Measurements from ENCODE around the gene CENPK.

The CENPK gene

GRCh38 chr5:65546141-65546540, 16.8 kb downstream of the CENPK start:
- no peak for TF ChIP-seq ZFX (IDR thresholded peaks at IDR 0.05; ENCODE audit: borderline replicate concordance)
- no peak for TF ChIP-seq CTCF (IDR thresholded peaks at IDR 0.05)
- H3K27ac ChIP-seq, result no peak overlapping the region

GRCh38 chr5:65544473-65544872, 18.5 kb downstream of the CENPK start:
- no peak for TF ChIP-seq CTCF (IDR thresholded peaks at IDR 0.05)
- TF ChIP-seq ZFX (IDR thresholded peaks at IDR 0.05; ENCODE audit: borderline replicate concordance), result no peak
- H3K27ac ChIP-seq, result no peak overlapping the region

- no peak overlapping the region for H3K27ac ChIP-seq
- TF ChIP-seq CTCF (IDR thresholded peaks at IDR 0.05) (no peak), ZFX (IDR thresholded peaks at IDR 0.05; ENCODE audit: borderline replicate concordance) (no peak)
Measured at GRCh38 chr5:65539827-65540226, 23.1 kb downstream of the CENPK start.

GRCh38 chr5:65535529-65535987, 27.4 kb downstream of the CENPK start:
- no peak overlapping the region for H3K27ac ChIP-seq
- TF ChIP-seq ZFX (IDR thresholded peaks at IDR 0.05; ENCODE audit: borderline replicate concordance), result no peak
- no peak for TF ChIP-seq CTCF (IDR thresholded peaks at IDR 0.05)

GRCh38 chr5:65530904-65531303, 32.1 kb downstream of the CENPK start:
- TF ChIP-seq ZFX (IDR thresholded peaks at IDR 0.05; ENCODE audit: borderline replicate concordance), result no peak
- TF ChIP-seq CTCF (IDR thresholded peaks at IDR 0.05), result no peak
- H3K27ac ChIP-seq, result no peak overlapping the region

GRCh38 chr5:65525726-65526125, 37.2 kb downstream of the CENPK start:
- no peak overlapping the region for H3K27ac ChIP-seq
- TF ChIP-seq ZFX (IDR thresholded peaks at IDR 0.05; ENCODE audit: borderline replicate concordance) (no peak), CTCF (IDR thresholded peaks at IDR 0.05) (no peak)

- TF ChIP-seq CTCF (IDR thresholded peaks at IDR 0.05) (no peak), ZFX (IDR thresholded peaks at IDR 0.05; ENCODE audit: borderline replicate concordance) (no peak)
- no peak overlapping the region for H3K27ac ChIP-seq
Measured at GRCh38 chr5:65512170-65512937, 50.6 kb downstream of the CENPK start.
